Endometrial microvascular endothelial cells (primary cell): ENCODE data around the gene AKR1C2. TPM values are rescaled to one million over a fixed set of nuclear protein-coding genes. Genes with fewer than 3 reads are reported as not detected.
"Not testable (repeated sequence)": the region's sequence is repeated elsewhere in the genome, so short reads cannot be mapped to it uniquely, and the experiment has no call there.

Experiments used
- in situ Hi-C: cut with HindIII; loops from 2 replicates; pipeline ENCODE4 v1.10.0; 2017; ENCODE audit warnings: low sequenced_read_pairs, low pct_unique_long_range_greater_than_20kb; ENCODE audit errors: inconsistent ontology term
- total RNA-seq: library from RNA; depleted of rRNA; stranded (reverse); fragments of >200 nt; gene quantifications from one replicate; pipeline ENCODE4 v1.2.3, GENCODE V29; 2015; ENCODE audit errors: inconsistent ontology term

The AKR1C2 gene
- total RNA-seq, 1 donor from 2014 or later: not detected

- in situ Hi-C loops: no loop called here
Observed at GRCh38 chr10:4998671-4999070, 5.0 kb downstream of the AKR1C2 start.

GRCh38 chr10:4994260-4994659 lies 9.4 kb downstream of the AKR1C2 start:
- in situ Hi-C loops: not testable (repeated sequence)

GRCh38 chr10:4992564-4992963 lies 11.1 kb downstream of the AKR1C2 start:
- in situ Hi-C loops: not testable (repeated sequence)

GRCh38 chr10:4991463-4991862 lies 12.2 kb downstream of the AKR1C2 start:
- in situ Hi-C loops: not testable (repeated sequence)

- in situ Hi-C loops: no loop called here
Observed at GRCh38 chr10:4990217-4990616, 13.4 kb downstream of the AKR1C2 start.

DNA sequence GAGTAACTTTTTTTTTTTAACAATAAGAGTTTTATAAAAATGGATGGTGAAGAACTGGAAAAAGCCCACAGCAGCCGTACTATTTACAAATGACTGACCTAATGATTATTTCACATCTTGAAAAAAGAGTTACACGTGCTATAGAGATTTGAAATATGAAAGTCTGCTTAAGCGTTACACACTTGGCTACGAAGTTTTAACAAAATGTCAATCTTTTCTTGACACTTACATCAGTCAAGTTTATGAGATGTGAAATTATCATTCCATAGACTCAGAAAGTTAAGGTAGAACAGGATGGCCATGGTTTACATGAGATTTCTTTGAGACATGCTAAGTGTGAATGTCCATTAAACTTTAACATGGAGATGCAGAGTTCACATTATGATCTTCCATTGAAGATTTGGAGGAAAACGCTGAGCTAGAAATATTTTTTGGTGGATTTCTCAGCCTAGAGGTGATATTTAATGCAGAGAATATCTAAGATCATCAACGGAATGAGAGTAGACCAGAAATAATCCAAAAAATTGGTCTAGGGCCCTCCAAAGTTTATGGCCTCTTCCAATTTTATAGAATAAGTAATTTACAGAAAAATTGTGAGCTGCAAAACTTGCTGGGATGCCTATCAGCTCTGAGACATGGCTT lies 15.5 kb downstream of the AKR1C2 start:
- in situ Hi-C loops: not testable (repeated sequence)

DNA sequence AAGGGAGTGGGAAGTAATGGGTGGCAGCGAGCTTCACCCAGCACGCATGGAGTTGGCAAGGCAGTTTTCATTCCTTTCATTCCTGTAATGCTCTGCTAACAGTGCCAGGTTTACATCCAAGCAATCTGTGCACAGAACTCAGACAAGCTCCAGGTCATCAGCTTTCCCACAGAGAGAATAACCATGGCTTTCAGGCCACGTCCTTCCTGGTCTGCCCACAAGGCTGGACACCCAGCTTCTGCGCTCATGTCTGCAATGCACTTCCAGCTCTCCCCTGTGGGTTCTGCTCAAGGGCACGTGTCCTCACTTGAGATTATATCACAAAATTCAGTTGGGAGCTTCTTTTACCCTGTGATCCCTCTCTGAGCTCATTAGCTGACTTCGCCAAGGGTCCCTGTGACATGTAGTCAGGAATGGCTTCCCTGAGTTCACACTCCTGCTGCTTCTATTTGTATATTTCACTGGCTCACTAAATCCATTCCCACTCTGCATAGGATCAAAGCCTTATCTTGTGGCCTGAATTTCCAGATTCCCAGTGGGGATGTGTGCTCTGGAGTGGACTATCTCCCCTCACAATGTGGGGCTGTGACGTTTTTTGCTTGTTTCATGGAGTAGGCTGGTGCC lies 18.6 kb downstream of the AKR1C2 start:
- in situ Hi-C loops: no loop called here

- in situ Hi-C loops: no loop called here
Observed at GRCh38 chr10:4984223-4984622, 19.4 kb downstream of the AKR1C2 start.

- in situ Hi-C loops: no loop called here
Observed at GRCh38 chr10:4983615-4984216, 19.9 kb downstream of the AKR1C2 start.

GRCh38 chr10:4982764-4983226 lies 20.9 kb downstream of the AKR1C2 start:
- in situ Hi-C loops: no loop called here

GRCh38 chr10:4981722-4982471 lies 21.8 kb downstream of the AKR1C2 start:
- in situ Hi-C loops: no loop called here

DNA sequence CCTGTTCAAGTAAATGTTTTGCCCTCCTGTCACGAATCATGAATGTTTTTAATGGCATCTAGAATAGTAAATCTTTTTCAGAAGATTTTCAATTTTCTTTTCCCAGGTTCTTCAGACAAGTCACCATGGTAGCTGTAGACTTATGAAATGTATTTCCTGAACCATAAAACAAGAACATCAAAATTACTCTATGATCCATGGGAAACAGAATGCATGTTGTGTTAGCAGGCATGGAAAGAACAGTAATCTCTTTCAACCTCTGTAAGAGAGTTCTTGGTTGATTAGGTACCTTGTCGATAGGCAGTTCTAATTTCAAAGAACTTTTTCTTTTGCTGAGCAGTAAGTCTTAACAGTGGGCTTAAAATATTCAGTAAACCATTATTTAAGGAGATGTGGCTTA lies 22.9 kb downstream of the AKR1C2 start:
- in situ Hi-C loops: no loop called here

DNA sequence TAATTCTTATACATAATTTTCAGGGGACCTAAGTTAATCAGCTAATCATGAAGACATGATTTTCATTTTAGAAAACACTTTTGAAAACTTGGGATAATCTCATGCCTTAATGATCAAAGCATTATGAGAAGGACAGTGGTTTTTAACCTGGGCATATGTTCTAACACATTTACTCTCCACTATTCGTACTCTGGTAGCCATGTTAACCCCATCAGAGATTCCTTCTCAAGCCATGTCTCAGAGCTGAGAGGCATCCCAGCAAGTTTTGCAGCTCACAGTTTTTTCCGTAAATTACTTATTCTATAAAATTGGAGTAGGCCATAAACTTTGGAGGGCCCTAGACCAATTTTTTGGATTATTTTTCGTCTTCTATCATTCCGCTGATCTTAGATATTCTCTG lies 24.8 kb downstream of the AKR1C2 start:
- in situ Hi-C loops: no loop called here

DNA sequence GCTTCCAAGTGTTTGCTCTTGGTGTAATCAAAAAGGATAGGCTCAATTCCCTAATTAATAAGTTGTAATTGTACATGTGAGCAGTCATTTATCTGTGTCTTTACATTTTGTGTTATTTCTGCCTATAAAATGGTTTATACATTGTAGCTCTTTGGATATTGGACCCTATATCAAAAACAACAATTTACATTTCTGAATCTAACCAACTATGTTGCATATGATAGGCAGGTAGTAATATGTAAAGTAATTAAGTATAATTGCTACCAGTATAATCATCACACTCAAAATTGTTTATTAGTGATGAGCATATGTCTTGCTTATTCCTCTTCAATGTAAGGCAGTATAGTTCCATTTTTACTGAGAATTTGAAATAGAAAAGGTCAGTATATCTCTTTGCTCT lies 26.6 kb downstream of the AKR1C2 start:
- in situ Hi-C loops: no loop called here

- in situ Hi-C loops: not testable (repeated sequence)
Observed at GRCh38 chr10:4974400-4974799, 29.3 kb downstream of the AKR1C2 start.

- in situ Hi-C loops: not testable (repeated sequence)
Observed at GRCh38 chr10:4973294-4973693, 30.4 kb downstream of the AKR1C2 start.

GRCh38 chr10:4972369-4973142 lies 31.1 kb downstream of the AKR1C2 start:
- in situ Hi-C loops: not testable (repeated sequence)

GRCh38 chr10:4970362-4970761 lies 33.3 kb downstream of the AKR1C2 start:
- in situ Hi-C loops: not testable (repeated sequence)

DNA sequence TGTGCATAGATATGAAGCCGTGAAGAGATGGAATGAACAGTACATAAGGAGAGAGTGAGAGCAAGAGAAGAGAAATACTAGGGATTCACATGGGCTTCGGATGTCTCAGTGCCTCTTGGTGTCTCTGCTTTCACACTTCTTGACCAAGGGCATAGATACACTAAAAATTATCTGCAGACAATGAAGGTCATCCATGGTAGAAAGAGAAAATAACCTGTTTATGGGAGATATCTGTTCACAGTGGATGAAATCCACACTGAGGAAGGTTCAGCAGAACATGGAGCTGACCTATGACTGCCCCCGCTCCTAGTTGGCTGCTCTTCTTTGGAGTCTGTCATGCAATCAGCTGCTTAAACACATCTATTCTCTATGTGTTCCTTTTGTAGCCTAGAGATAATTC lies 34.4 kb downstream of the AKR1C2 start:
- in situ Hi-C loops: not testable (repeated sequence)
